Fibroblast of skin of right biceps (primary cell): ENCODE measurements around the gene ADAMTS12.
"Not testable (repeated sequence)": the region's sequence is repeated elsewhere in the genome, so short reads cannot be mapped to it uniquely, and the experiment has no call there.

Source experiments
- DNase-seq: peaks from one replicate; pipeline ENCODE4 v3.0.0-alpha.2; 2013

Gene ADAMTS12

GRCh38 chr5:33891788-33892619 lies at the start of gene ADAMTS12:
TSS of gene ADAMTS12 (minus strand) at chr5:33891990. CDS start at chr5:33891856, 134 bp downstream.
- DNase-seq: peak; percentile 74

GRCh38 chr5:33941090-33941489 lies 49.3 kb upstream of the ADAMTS12 start:
- peak; percentile 17 for DNase-seq

- peak; percentile 27 for DNase-seq
Observed at GRCh38 chr5:33939556-33940262, 47.9 kb upstream of the ADAMTS12 start.

GRCh38 chr5:33938881-33939280 lies 47.1 kb upstream of the ADAMTS12 start:
- DNase-seq: no peak

- no peak for DNase-seq
Observed at GRCh38 chr5:33938507-33938796, 46.7 kb upstream of the ADAMTS12 start.

GRCh38 chr5:33937707-33938506 lies 46.1 kb upstream of the ADAMTS12 start:
- DNase-seq: no peak

GRCh38 chr5:33937017-33937706 lies 45.4 kb upstream of the ADAMTS12 start:
- no peak for DNase-seq

- DNase-seq: peak; percentile 23
Observed at GRCh38 chr5:33936381-33937016, 44.7 kb upstream of the ADAMTS12 start, which contains the start of gene RXFP3. TSS of gene RXFP3 (plus strand) at chr5:33936386. CDS start at chr5:33936741, 355 bp downstream.

GRCh38 chr5:33936004-33936380 lies 44.2 kb upstream of the ADAMTS12 start:
- DNase-seq: peak; percentile 67

GRCh38 chr5:33934176-33934575 lies 42.4 kb upstream of the ADAMTS12 start:
- DNase-seq: peak; percentile 65

- no peak for DNase-seq
Observed at GRCh38 chr5:33933723-33934169, 42.0 kb upstream of the ADAMTS12 start.

GRCh38 chr5:33931136-33931535 lies 39.3 kb upstream of the ADAMTS12 start:
- DNase-seq: no peak

- no peak for DNase-seq
Observed at GRCh38 chr5:33929925-33930690, 38.3 kb upstream of the ADAMTS12 start.

GRCh38 chr5:33928283-33928682 lies 36.5 kb upstream of the ADAMTS12 start:
- DNase-seq: no peak

GRCh38 chr5:33927685-33928084 lies 35.9 kb upstream of the ADAMTS12 start:
- DNase-seq: no peak

- DNase-seq: no peak
Observed at GRCh38 chr5:33925278-33925677, 33.5 kb upstream of the ADAMTS12 start.

- no peak for DNase-seq
Observed at GRCh38 chr5:33921002-33921401, 29.2 kb upstream of the ADAMTS12 start.

GRCh38 chr5:33914844-33915243 lies 23.1 kb upstream of the ADAMTS12 start:
- DNase-seq: not testable (repeated sequence)

- DNase-seq: not testable (repeated sequence)
Observed at GRCh38 chr5:33906248-33906647, 14.5 kb upstream of the ADAMTS12 start.

GRCh38 chr5:33905381-33905780 lies 13.6 kb upstream of the ADAMTS12 start:
- no peak for DNase-seq

- DNase-seq: no peak
Observed at GRCh38 chr5:33903118-33903517, 11.3 kb upstream of the ADAMTS12 start.
